Liver (tissue), 9 donors: Measurements from ENCODE around the gene COL6A6. TPM values are rescaled to one million over a fixed set of nuclear protein-coding genes. Genes with fewer than 3 reads are reported as not detected.

Source experiments
- DNase-seq: peaks from one replicate; pipeline ENCODE4 v3.0.0-alpha.2; 2017; ENCODE audit warnings: low spot score
- H3K27ac ChIP-seq, 2 donors: one replicate each; pipeline ENCODE4 v1.7.0; 2013; ENCODE audit warnings: inconsistent platforms in 2 of 2, low read length in 2 of 2, control low read depth in 1 of 2, low read depth in 1 of 2, mild to moderate bottlenecking in 1 of 2
- H3K27me3 ChIP-seq, 4 donors: one replicate each; pipeline versions ENCODE4 v1.6.1 to v1.7.0; 2013; ENCODE audit warnings: low read length in 3 of 4, inconsistent platforms in 1 of 4, mild to moderate bottlenecking in 1 of 4, moderate library complexity in 1 of 4; ENCODE audit not compliant: control insufficient read depth in 4 of 4, insufficient read depth in 4 of 4
- H3K36me3 ChIP-seq, 4 donors: one replicate each; pipeline versions ENCODE4 v1.6.1 to v1.7.0; 2013; ENCODE audit warnings: low read length in 3 of 4, mild to moderate bottlenecking in 3 of 4, low read depth in 1 of 4, moderate library complexity in 1 of 4; ENCODE audit not compliant: control insufficient read depth in 4 of 4, insufficient read depth in 3 of 4
- H3K4me1 ChIP-seq, 4 donors: one replicate each; pipeline versions ENCODE4 v1.6.1 to v1.7.0; 2013; ENCODE audit warnings: low read length in 3 of 4, mild to moderate bottlenecking in 3 of 4, moderate library complexity in 1 of 4; ENCODE audit not compliant: control insufficient read depth in 4 of 4, insufficient read depth in 4 of 4
- H3K4me3 ChIP-seq, 3 donors: one replicate each; pipeline versions ENCODE4 v1.6.1 to v1.7.0; 2013; ENCODE audit warnings: low read length in 3 of 3, control low read depth in 1 of 3, low read depth in 1 of 3, mild to moderate bottlenecking in 1 of 3
- H3K9ac ChIP-seq, 2 donors: one replicate each; pipeline ENCODE4 v1.7.0; 2013; ENCODE audit warnings: low read length in 2 of 2, mild to moderate bottlenecking in 2 of 2, moderate library complexity in 2 of 2, control low read depth in 1 of 2, low read depth in 1 of 2
- H3K9me3 ChIP-seq, 4 donors: one replicate each; pipeline versions ENCODE4 v1.6.1 to v1.7.0; 2013; ENCODE audit warnings: low read length in 3 of 4; ENCODE audit not compliant: control insufficient read depth in 4 of 4
- CTCF ChIP-seq: fragments of 150-350 bp; IDR thresholded peaks from 2 replicates; pipeline ENCODE4 v1.5.1; 2017; ENCODE audit warnings: improper control_type of control experiment, low read depth, low read length; ENCODE audit not compliant: missing input control
- EGR1 ChIP-seq, 2 donors: IDR thresholded peaks; 2 replicates each; pipeline ENCODE4 v1.6.1; 2016 to 2018; ENCODE audit warnings: antibody characterized with exemption in 2 of 2, low read depth in 2 of 2
- GABPA ChIP-seq, 2 donors: IDR thresholded peaks in 1 of 2; conservative IDR thresholded peaks in 1 of 2; 2 replicates each; pipeline ENCODE4 v1.6.1; 2016; ENCODE audit warnings: antibody characterized with exemption in 2 of 2, mild to moderate bottlenecking in 1 of 2, moderate library complexity in 1 of 2
- HNF4G ChIP-seq: IDR thresholded peaks from 2 replicates; pipeline ENCODE4 v1.6.1; 2016; ENCODE audit warnings: antibody characterized with exemption
- JUND ChIP-seq, 2 donors: IDR thresholded peaks; 2 replicates each; pipeline ENCODE4 v1.6.1; 2016; ENCODE audit warnings: antibody characterized with exemption in 2 of 2
- MAX ChIP-seq: IDR thresholded peaks from 2 replicates; pipeline ENCODE4 v1.6.1; 2016; ENCODE audit warnings: antibody characterized with exemption
- NR2F2 ChIP-seq: IDR thresholded peaks from 2 replicates; pipeline ENCODE4 v1.6.1; 2016; ENCODE audit warnings: antibody characterized with exemption
- RAD21 ChIP-seq, 2 donors: IDR thresholded peaks; 2 replicates each; pipeline ENCODE4 v1.6.1; 2016; ENCODE audit warnings: antibody characterized with exemption in 2 of 2, mild to moderate bottlenecking in 2 of 2
- REST ChIP-seq: IDR thresholded peaks from 2 replicates; pipeline ENCODE4 v1.6.1; 2016; ENCODE audit warnings: antibody characterized with exemption, mild to moderate bottlenecking
- RXRA ChIP-seq, 2 donors: IDR thresholded peaks; 2 replicates each; pipeline ENCODE4 v1.6.1; 2017 to 2018; ENCODE audit warnings: antibody characterized with exemption in 2 of 2, mild to moderate bottlenecking in 1 of 2
- SP1 ChIP-seq: IDR thresholded peaks from 2 replicates; pipeline ENCODE4 v1.6.1; 2018; ENCODE audit warnings: antibody characterized with exemption, mild to moderate bottlenecking
- TAF1 ChIP-seq: conservative IDR thresholded peaks from 2 replicates; pipeline ENCODE4 v1.6.1; 2016; ENCODE audit warnings: antibody characterized with exemption, mild to moderate bottlenecking
- YY1 ChIP-seq: IDR thresholded peaks from 2 replicates; pipeline ENCODE4 v1.6.1; 2016; ENCODE audit warnings: antibody characterized with exemption, mild to moderate bottlenecking
- ZBTB33 ChIP-seq: IDR thresholded peaks from 2 replicates; pipeline ENCODE4 v1.6.1; 2016; ENCODE audit warnings: antibody characterized with exemption
- WGBS: extraction: QIAGEN DNeasy Blood & Tissue Kit; methylation state at CpG from one replicate; pipeline ENCODE4 v1.1.7; 2013; 5-methylcytosine and 5-hydroxymethylcytosine counted together
- polyA plus RNA-seq, 2 donors: library from polyadenylated mRNA; stranded (reverse) in 1 of 2; unstranded in 1 of 2; fragments of 200-250 nt in 1 of 2; fragments of >200 nt in 1 of 2; fragmentation: Nextera tagmentation in 1 of 2; extraction: Ambion mirVana in 1 of 2; gene quantifications; one replicate each; pipeline versions ENCODE4 v1.2.1 to v1.2.3, GENCODE V29; 2013 to 2015
- total RNA-seq, 2 donors: library from RNA; depleted of rRNA; stranded (reverse); fragments of >200 nt; gene quantifications; one replicate each; pipeline ENCODE4 v1.2.3, GENCODE V29; 2014
- donor health status: healthy.
- donor health status: healthy.
- donor health status: healthy.
- donor health status: healthy.
- donor health status: healthy.

COL6A6 gene
- total and polyA plus RNA-seq, 4 donors = 0.26 to 0.92 (median 0.43) TPM

GRCh38 chr3:130548356-130548755 is 31.4 kb downstream of the COL6A6 start:
- no peak overlapping the region for H3K27ac ChIP-seq
- no peak for TF ChIP-seq MAX
- TF ChIP-seq GABPA (IDR thresholded peaks at IDR 0.05 in 1 of 2, conservative IDR thresholded peaks at IDR 0.05 in 1 of 2) = no peak
- TF ChIP-seq HNF4G = no peak
- TF ChIP-seq REST = no peak
- no peak for TF ChIP-seq ZBTB33
- TF ChIP-seq EGR1 (IDR thresholded peaks at IDR 0.05; ENCODE audit: low read depth in 2 of 2) = no peak
- TF ChIP-seq YY1 = no peak
- no peak for TF ChIP-seq JUND (IDR thresholded peaks at IDR 0.05)
- no peak for TF ChIP-seq SP1
- no peak for TF ChIP-seq TAF1
- no peak for TF ChIP-seq RXRA (IDR thresholded peaks at IDR 0.05)
- TF ChIP-seq CTCF = no peak
- DNase-seq = no peak

GRCh38 chr3:130557336-130558035 is 40.5 kb downstream of the COL6A6 start:
- 87% methylated on average over 3 of the region's 3 CpGs for WGBS
- no peak overlapping the region for H3K27ac ChIP-seq
- no peak for TF ChIP-seq REST
- TF ChIP-seq NR2F2 = no peak
- TF ChIP-seq ZBTB33 = no peak
- TF ChIP-seq HNF4G = no peak
- TF ChIP-seq GABPA (IDR thresholded peaks at IDR 0.05 in 1 of 2, conservative IDR thresholded peaks at IDR 0.05 in 1 of 2) = no peak
- no peak for TF ChIP-seq CTCF
- TF ChIP-seq JUND (IDR thresholded peaks at IDR 0.05) = no peak
- no peak for TF ChIP-seq RAD21 (IDR thresholded peaks at IDR 0.05)

More at GRCh38 chr3:130548356-130548755, 31.4 kb downstream of the COL6A6 start:
- WGBS = 75% methylated on average over 1 of the region's 1 CpG
- no peak overlapping the region for H3K4me3 ChIP-seq
- H3K9me3 ChIP-seq = peaks cover 0 to 11% (median 2%) of the 10 kb centered on the region in 4 donors
- H3K27me3 ChIP-seq = peaks cover 0 to 3% (median 0%) of the 10 kb centered on the region in 4 donors
- H3K4me1 ChIP-seq = no peaks in the 10 kb centered on the region
- H3K36me3 ChIP-seq = no peaks in the 10 kb centered on the region
- no peak overlapping the region for H3K9ac ChIP-seq

More at GRCh38 chr3:130557336-130558035, 40.5 kb downstream of the COL6A6 start:
- H3K9ac ChIP-seq = no peak overlapping the region
- no peaks in the 10 kb centered on the region for H3K4me1 ChIP-seq
- DNase-seq = no peak
- no peak overlapping the region for H3K4me3 ChIP-seq
- peaks cover 0 to 6% (median 2%) of the 10 kb centered on the region in 4 donors for H3K9me3 ChIP-seq
- H3K27me3 ChIP-seq = peaks cover 0 to 5% (median 1%) of the 10 kb centered on the region in 4 donors
- no peaks in the 10 kb centered on the region for H3K36me3 ChIP-seq
